AG04449 (cell line): ENCODE measurements around the gene VWA5B1.
"Not testable (repeated sequence)": the region's sequence is repeated elsewhere in the genome, so short reads cannot be mapped to it uniquely, and the experiment has no call there.

Experiments used
- CTCF ChIA-PET: fragments of 350-600 bp; formaldehyde crosslinking; extraction: SDS; loops from one replicate; lab custom pipeline; 2021; ENCODE audit warnings: antibody characterized with exemption; lab: Yijun Ruan, JAX
- POLR2A ChIA-PET: fragments of 400-600, 350-600 bp; formaldehyde crosslinking; extraction: SDS; loops from one replicate; lab custom pipeline; 2020; ENCODE audit warnings: antibody characterized with exemption, inconsistent platforms; lab: Yijun Ruan, JAX
- DNase-seq: peaks from one replicate; pipeline ENCODE4 v3.0.0-alpha.2; 2010; ENCODE audit warnings: low read depth, low spot score
- H3K4me3 ChIP-seq: 2 replicates; pipeline ENCODE4 v1.5.1; 2011; ENCODE audit warnings: low read depth, mild to moderate bottlenecking, control low read depth, low read length
- TF ChIP-seq, protein P1 (sequence below): IDR thresholded peaks from one replicate; pipeline ENCODE4 v1.5.1; 2011; ENCODE audit warnings: mild to moderate bottlenecking, moderate library complexity, low read length, control low read depth, inconsistent platforms; ENCODE audit not compliant: insufficient read depth; ENCODE audit errors: missing control alignments

VWA5B1 gene

GRCh38 chr1:20266642-20267041 is 24.0 kb upstream of the VWA5B1 start:
- TF ChIP-seq, protein P1, sequence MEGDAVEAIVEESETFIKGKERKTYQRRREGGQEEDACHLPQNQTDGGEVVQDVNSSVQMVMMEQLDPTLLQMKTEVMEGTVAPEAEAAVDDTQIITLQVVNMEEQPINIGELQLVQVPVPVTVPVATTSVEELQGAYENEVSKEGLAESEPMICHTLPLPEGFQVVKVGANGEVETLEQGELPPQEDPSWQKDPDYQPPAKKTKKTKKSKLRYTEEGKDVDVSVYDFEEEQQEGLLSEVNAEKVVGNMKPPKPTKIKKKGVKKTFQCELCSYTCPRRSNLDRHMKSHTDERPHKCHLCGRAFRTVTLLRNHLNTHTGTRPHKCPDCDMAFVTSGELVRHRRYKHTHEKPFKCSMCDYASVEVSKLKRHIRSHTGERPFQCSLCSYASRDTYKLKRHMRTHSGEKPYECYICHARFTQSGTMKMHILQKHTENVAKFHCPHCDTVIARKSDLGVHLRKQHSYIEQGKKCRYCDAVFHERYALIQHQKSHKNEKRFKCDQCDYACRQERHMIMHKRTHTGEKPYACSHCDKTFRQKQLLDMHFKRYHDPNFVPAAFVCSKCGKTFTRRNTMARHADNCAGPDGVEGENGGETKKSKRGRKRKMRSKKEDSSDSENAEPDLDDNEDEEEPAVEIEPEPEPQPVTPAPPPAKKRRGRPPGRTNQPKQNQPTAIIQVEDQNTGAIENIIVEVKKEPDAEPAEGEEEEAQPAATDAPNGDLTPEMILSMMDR: no peak
- ChIA-PET CTCF (no interaction called here), POLR2A (no interaction called here)
- H3K4me3 ChIP-seq: no peak overlapping the region
- no peak for DNase-seq

- no peak overlapping the region for H3K4me3 ChIP-seq
- POLR2A ChIA-PET: interaction anchor here (0.6 kb wide), 1 partner anchor 331 kb away, joined by 3 read pairs; no protein-coding TSS in a partner anchor
- TF ChIP-seq, protein P1: no peak
- CTCF ChIA-PET: no interaction called here
- DNase-seq: no peak
Measured at GRCh38 chr1:20271498-20272400, 18.9 kb upstream of the VWA5B1 start.

DNA sequence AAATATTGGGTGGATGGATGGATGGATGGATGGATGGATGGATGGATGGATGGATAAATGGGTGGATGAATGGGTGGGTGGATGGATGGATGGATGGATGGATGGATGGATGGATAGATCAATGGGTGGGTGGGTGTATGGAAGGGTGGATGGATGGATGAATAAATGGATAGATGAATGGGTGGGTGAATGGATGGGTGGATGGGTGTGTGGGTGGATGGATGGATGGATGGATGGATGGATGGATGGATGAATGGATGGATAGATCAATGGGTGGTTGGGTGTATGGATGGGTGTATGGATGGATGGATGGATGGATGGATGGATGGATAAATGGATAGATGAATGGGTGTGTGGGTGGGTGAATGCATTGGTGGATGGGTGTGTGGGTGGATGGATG is 17.0 kb upstream of the VWA5B1 start:
- CTCF ChIA-PET, H3K4me3 ChIP-seq, DNase-seq, POLR2A ChIA-PET: not testable (repeated sequence)

DNA sequence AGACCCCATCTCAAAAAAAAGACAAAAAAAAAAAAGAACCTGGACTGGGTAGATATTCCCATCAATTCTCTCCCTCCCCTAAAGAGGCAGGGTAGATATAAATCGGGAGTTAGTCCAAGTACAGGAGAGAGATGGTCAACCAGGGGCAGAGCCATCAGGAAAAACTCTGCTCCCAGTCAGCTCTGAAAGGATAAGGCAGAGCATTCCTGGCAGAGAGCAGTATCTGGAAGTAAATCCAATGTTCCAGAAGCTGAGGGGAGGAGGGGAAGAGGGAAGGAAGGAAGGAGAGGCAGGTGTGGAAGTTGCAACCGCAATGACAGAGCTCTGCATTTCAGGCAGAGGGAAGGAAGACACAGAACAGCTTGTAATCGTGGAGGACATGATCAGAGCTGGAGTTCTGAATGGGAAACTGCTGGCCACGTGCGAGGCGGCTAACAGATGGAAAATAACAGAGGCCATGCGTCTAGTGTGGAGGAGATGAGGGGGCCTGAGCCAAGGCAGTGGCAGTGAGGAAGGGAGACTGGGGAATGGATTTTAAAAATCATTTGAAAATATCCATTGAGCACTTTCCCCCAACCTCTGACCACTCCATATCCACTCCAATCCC is 15.3 kb upstream of the VWA5B1 start:
- no peak overlapping the region for H3K4me3 ChIP-seq
- ChIA-PET POLR2A (no interaction called here), CTCF (interaction anchor here (0.8 kb wide), 1 partner anchor 45 kb away, joined by 3 read pairs; no protein-coding TSS in a partner anchor)
- TF ChIP-seq, protein P1: no peak
- no peak for DNase-seq

- TF ChIP-seq, protein P1: no peak
- ChIA-PET CTCF (no interaction called here), POLR2A (no interaction called here)
- DNase-seq: no peak
- no peak overlapping the region for H3K4me3 ChIP-seq
Measured at GRCh38 chr1:20276485-20277159, 14.1 kb upstream of the VWA5B1 start.

- CTCF ChIA-PET: no interaction called here
- DNase-seq: no peak
- POLR2A ChIA-PET: no interaction called here
- TF ChIP-seq, protein P1: no peak
- no peak overlapping the region for H3K4me3 ChIP-seq
Measured at GRCh38 chr1:20278692-20279130, 12.0 kb upstream of the VWA5B1 start.
